Transverse colon (tissue), 4 donors: ENCODE results near the gene ZDHHC14. TPM values are rescaled to one million over a fixed set of nuclear protein-coding genes. Genes with fewer than 3 reads are reported as not detected.

Source experiments
- DNase-seq: peaks from one replicate; pipeline ENCODE4 v3.0.0-alpha.2; 2019
- H3K27ac ChIP-seq, 4 donors: fragments of 200-600 bp; sonication (generic); 2 replicates each; pipeline ENCODE4 v1.5.1; 2016 to 2018; ENCODE audit warnings: inconsistent platforms in 4 of 4
- H3K27me3 ChIP-seq: fragments of 200-600 bp; sonication (generic); 2 replicates; pipeline ENCODE4 v1.5.1; 2017; ENCODE audit warnings: inconsistent platforms
- H3K36me3 ChIP-seq, 4 donors: fragments of 200-600 bp; sonication (generic); 2 replicates each; pipeline ENCODE4 v1.5.1; 2017 to 2019; ENCODE audit warnings: inconsistent platforms in 4 of 4
- H3K4me1 ChIP-seq, 4 donors: fragments of 200-600 bp; sonication (generic); 2 replicates each; pipeline ENCODE4 v1.5.1; 2017 to 2020; ENCODE audit warnings: inconsistent platforms in 4 of 4
- H3K4me3 ChIP-seq, 4 donors: fragments of 200-600 bp; sonication (generic); 1 replicate in 1 of 4; 2 replicates in 3 of 4; pipeline versions ENCODE4 v1.5.1 to v1.6.1; 2017 to 2019; ENCODE audit warnings: inconsistent platforms in 4 of 4
- H3K9me3 ChIP-seq, 2 donors: fragments of 200-600 bp; sonication (generic); 2 replicates each; pipeline ENCODE4 v1.5.1; 2017 to 2019; ENCODE audit warnings: inconsistent platforms in 2 of 2
- EP300 ChIP-seq: sonication (generic); formaldehyde crosslinking; IDR thresholded peaks from one replicate; pipeline ENCODE4 v1.6.1; 2017; ENCODE audit warnings: antibody characterized with exemption, low read depth
- POLR2A ChIP-seq: fragments of 450-650 bp; IDR thresholded peaks from one replicate; pipeline ENCODE4 v1.6.1; 2016; ENCODE audit warnings: antibody characterized with exemption, mild to moderate bottlenecking, moderate library complexity
- POLR2AphosphoS5 ChIP-seq, 3 donors: sonication (generic); formaldehyde crosslinking; IDR thresholded peaks; one replicate each; pipeline ENCODE4 v1.6.1; 2016; ENCODE audit warnings: antibody characterized with exemption in 3 of 3
- WGBS, 2 donors: methylation state at CpG; one replicate each; pipeline ENCODE4 v1.1.5; 2018; ENCODE audit warnings: low coverage in 1 of 2; 5-methylcytosine and 5-hydroxymethylcytosine counted together
- in situ Hi-C, 4 donors: fragments of 200-750 bp; cut with MboI; loops; one replicate each; pipeline versions ENCODE4 v1.15.0 to v1.15.1; 2017; ENCODE audit warnings: low sequenced_read_pairs in 3 of 4, low pct_ligation_motif_present in 1 of 4, low pct_unique_long_range_greater_than_20kb in 1 of 4
- intact Hi-C: fragments of 100-400 bp; cut with DNase I; formaldehyde crosslinking; loops from one replicate; pipeline ENCODE4 v1.15.1; 2023; ENCODE audit warnings: low total_unique reads
- total RNA-seq, 4 donors: library from RNA; depleted of rRNA; stranded (reverse); fragments of >200 nt; gene quantifications; one replicate each; pipeline ENCODE4 v1.1.0, GENCODE V29; 2016
- TF ChIP-seq, protein P1 (sequence below), 5 experiments: fragments of 200-600 bp in 3 of 5; fragments of 450-650 bp in 2 of 5; sonication (generic) in 3 of 5; IDR thresholded peaks; 1 replicate in 2 of 5; 2 replicates in 3 of 5; pipeline ENCODE4 v1.5.1; 2016 to 2017; ENCODE audit warnings: antibody characterized with exemption in 5 of 5, inconsistent platforms in 3 of 5, mild to moderate bottlenecking in 2 of 5, moderate library complexity in 1 of 5

The ZDHHC14 gene
- total RNA-seq, 4 donors from 2014 or later = 10.2 to 16.5 (median 12.5) TPM

DNA sequence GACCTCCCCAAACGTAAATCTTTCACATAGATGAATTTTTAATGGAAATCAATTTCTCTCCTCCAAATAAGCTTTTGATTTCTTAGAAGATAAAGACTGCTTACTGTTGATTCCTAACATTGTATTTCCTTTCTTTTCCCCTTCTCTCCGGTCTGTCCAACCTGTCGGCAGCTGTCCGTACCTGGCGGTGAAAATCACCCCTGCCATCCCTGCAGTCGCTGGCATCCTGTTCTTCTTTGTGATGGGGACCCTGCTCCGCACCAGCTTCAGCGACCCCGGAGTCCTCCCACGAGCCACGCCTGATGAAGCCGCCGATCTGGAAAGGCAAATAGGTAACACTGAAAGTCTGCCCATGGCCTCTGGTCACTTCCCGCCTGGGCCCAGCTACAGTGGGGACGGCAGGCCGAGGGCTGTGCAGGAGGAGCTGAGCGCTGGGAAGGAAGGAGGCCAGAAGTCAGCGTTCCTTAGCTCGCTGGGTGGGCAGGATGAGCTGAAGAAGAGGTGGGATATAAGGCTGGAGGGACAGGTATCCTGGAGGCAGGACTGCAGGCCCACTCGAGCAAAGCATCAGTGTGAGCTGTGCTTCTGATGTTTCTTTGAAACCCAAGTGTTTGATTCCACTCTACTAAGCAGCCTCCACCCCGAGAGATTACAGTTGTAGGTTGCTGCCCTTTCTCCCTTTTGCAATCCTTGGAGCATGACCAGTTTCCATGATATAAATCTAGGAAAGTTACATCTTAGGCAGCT is 161.6 kb downstream of the ZDHHC14 start:
- WGBS, 2 donors = 91 to 96% methylated on average over 10 to 21 of the region's 21 CpGs
- Histone ChIP-seq H3K27ac (peak overlapping the region in 1 of 4 donors; percentile 18), H3K27me3 (no peaks in the 10 kb centered on the region), H3K4me1 (peaks cover 0 to 17% (median 5%) of the 10 kb centered on the region in 4 donors), H3K4me3 (no peak overlapping the region), H3K36me3 (no peaks in the 10 kb centered on the region), H3K9me3 (no peaks in the 10 kb centered on the region)
- in situ Hi-C loops = no loop called here
- intact Hi-C loops = no loop called here
- no peak for DNase-seq
- TF ChIP-seq EP300 = no peak
- TF ChIP-seq POLR2A = no peak
- no peak for TF ChIP-seq POLR2AphosphoS5 (IDR thresholded peaks at IDR 0.05)
- TF ChIP-seq, protein P1, sequence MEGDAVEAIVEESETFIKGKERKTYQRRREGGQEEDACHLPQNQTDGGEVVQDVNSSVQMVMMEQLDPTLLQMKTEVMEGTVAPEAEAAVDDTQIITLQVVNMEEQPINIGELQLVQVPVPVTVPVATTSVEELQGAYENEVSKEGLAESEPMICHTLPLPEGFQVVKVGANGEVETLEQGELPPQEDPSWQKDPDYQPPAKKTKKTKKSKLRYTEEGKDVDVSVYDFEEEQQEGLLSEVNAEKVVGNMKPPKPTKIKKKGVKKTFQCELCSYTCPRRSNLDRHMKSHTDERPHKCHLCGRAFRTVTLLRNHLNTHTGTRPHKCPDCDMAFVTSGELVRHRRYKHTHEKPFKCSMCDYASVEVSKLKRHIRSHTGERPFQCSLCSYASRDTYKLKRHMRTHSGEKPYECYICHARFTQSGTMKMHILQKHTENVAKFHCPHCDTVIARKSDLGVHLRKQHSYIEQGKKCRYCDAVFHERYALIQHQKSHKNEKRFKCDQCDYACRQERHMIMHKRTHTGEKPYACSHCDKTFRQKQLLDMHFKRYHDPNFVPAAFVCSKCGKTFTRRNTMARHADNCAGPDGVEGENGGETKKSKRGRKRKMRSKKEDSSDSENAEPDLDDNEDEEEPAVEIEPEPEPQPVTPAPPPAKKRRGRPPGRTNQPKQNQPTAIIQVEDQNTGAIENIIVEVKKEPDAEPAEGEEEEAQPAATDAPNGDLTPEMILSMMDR (IDR thresholded peaks at IDR 0.05) = no peak

DNA sequence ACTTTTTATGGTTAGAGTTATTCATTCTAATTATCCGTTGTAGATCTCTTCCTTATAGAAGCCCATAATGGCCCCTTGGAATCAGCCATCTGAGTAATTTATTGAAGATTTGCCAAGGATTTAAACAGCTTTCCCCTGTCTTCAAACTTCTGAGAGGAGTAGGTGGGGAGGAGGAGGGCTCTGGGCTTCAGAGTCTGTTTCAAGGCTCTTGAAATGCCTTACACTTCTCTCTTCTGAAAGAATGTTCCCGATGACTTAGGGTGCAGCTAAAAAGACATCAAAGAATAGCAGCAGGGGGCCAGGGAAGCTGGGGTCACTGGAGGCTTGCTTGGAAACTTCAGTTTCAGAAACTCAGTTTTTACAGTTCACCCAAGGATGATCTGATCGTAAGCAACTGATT is 165.3 kb downstream of the ZDHHC14 start:
- H3K4me1 ChIP-seq = peaks cover 0 to 6% (median 0%) of the 10 kb centered on the region in 4 donors
- DNase-seq = no peak
- no peak overlapping the region for H3K27ac ChIP-seq
- TF ChIP-seq EP300 (no peak), POLR2AphosphoS5 (IDR thresholded peaks at IDR 0.05) (no peak), POLR2A (no peak)
- TF ChIP-seq, protein P1 (IDR thresholded peaks at IDR 0.05) = no peak
- no peak overlapping the region for H3K4me3 ChIP-seq
- no peaks in the 10 kb centered on the region for H3K27me3 ChIP-seq
- WGBS, 2 donors = 27 to 71% methylated on average over 1 to 3 of the region's 3 CpGs
- intact Hi-C loops = no loop called here
- no peaks in the 10 kb centered on the region for H3K9me3 ChIP-seq
- no peaks in the 10 kb centered on the region for H3K36me3 ChIP-seq
- in situ Hi-C loops = no loop called here

DNA sequence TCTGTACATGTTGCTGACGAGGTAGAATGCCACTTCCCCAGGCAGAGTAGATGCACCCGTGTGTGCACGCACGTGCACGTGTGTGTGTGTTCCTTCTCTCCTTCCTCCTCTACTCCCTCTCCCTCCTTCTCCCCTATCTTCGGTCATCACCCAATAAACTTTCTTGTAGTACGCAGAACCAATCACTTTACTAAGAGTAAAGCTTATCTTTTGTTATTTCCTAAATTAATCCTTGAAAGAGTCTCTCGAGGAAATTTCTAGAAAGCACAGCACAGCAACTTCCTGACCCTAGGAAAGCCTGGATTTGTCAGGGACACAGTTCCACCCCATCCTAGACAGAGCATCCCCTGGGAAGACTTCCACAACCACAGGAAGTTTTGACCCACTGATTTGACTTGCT is 166.1 kb downstream of the ZDHHC14 start:
- Histone ChIP-seq H3K36me3 (no peaks in the 10 kb centered on the region), H3K4me1 (peaks cover 0 to 6% (median 0%) of the 10 kb centered on the region in 4 donors), H3K27me3 (no peaks in the 10 kb centered on the region), H3K9me3 (no peaks in the 10 kb centered on the region), H3K27ac (no peak overlapping the region), H3K4me3 (no peak overlapping the region)
- TF ChIP-seq POLR2AphosphoS5 (IDR thresholded peaks at IDR 0.05) = no peak
- TF ChIP-seq EP300 = no peak
- no peak for TF ChIP-seq POLR2A
- TF ChIP-seq, protein P1 (IDR thresholded peaks at IDR 0.05) = no peak
- no peak for DNase-seq
- intact Hi-C loops (no loop called here), in situ Hi-C loops (no loop called here)
- 81 to 96% methylated on average over 4 to 8 of the region's 8 CpGs for WGBS, 2 donors

DNA sequence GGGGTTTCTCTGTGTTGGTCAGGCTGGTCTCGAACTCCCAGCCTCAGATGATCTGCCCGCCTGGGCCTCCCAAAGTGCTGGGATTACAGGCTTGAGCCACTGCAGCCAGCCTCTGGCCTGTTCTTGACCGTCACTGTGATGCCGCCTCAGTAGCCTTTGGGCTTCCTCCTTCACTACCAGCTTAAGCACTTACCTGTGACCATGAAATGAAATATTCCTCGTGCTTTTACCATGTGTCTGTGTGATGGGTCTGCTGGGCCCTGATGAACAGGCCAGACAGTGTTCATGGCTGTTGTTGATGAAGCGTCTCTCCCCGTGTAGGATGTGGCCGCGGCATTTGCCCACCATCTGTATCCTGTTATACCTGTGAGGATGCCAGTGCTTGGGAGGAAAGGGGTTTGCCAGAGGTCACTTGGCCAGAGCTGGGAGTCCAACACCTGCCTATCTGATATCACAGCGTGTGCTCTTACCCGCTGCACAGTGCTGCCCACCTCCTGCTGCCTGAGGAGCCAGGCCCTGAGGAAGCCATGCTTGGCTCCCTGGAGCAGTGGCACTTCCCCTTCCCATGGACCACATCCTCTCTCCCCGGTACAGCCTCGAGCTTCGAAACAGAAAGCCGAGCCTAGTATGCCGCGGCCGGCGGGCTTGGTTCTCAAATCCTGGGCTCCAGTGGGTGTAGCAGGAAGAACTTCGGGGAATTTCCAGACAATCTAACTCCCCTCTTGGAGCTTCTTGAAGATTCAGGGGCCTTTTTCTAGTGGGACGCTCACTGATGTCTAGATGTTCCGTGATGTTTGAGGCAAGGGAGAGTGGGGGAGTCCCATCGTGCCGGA is 167.9 kb downstream of the ZDHHC14 start:
- H3K4me3 ChIP-seq = no peak overlapping the region
- DNase-seq = peak; percentile 28
- 84 to 86% methylated on average over 8 to 24 of the region's 24 CpGs for WGBS, 2 donors

More for the DNA sequence above, 167.9 kb downstream of the ZDHHC14 start:
- Histone ChIP-seq H3K27me3 (no peaks in the 10 kb centered on the region), H3K36me3 (no peaks in the 10 kb centered on the region), H3K27ac (no peak overlapping the region), H3K4me1 (peaks cover 0 to 6% (median 0%) of the 10 kb centered on the region in 4 donors), H3K9me3 (no peaks in the 10 kb centered on the region)
- in situ Hi-C loops (no loop called here), intact Hi-C loops (no loop called here)
- TF ChIP-seq EP300 = no peak
- TF ChIP-seq POLR2AphosphoS5 (IDR thresholded peaks at IDR 0.05) = no peak
- TF ChIP-seq POLR2A = no peak
- TF ChIP-seq, protein P1 (IDR thresholded peaks at IDR 0.05) = no peak
